Vagina (tissue), 2 donors: ENCODE measurements around the gene HRH2.

ENCODE experiments used
- CTCF ChIP-seq, 3 experiments: fragments of 450-650 bp in 2 of 3; fragments of 200-600 bp in 1 of 3; sonication (generic) in 1 of 3; IDR thresholded peaks; one replicate each; pipeline ENCODE4 v1.5.1; 2017 to 2019; ENCODE audit warnings: antibody characterized with exemption in 3 of 3, mild to moderate bottlenecking in 2 of 3, moderate library complexity in 2 of 3
- POLR2A ChIP-seq, 2 donors: fragments of 450-650 bp; IDR thresholded peaks; one replicate each; pipeline ENCODE4 v1.6.1; 2017; ENCODE audit warnings: antibody characterized with exemption in 2 of 2, mild to moderate bottlenecking in 2 of 2, moderate library complexity in 2 of 2
- POLR2AphosphoS5 ChIP-seq, 2 donors: sonication (generic); formaldehyde crosslinking; IDR thresholded peaks; one replicate each; pipeline ENCODE4 v1.9.0; 2017; ENCODE audit warnings: antibody characterized with exemption in 2 of 2, mild to moderate bottlenecking in 2 of 2, low read depth in 1 of 2; ENCODE audit not compliant: insufficient read depth in 1 of 2

- TF ChIP-seq POLR2A (IDR thresholded peaks at IDR 0.05) (no peak), CTCF (IDR thresholded peaks at IDR 0.05) (no peak), POLR2AphosphoS5 (IDR thresholded peaks at IDR 0.05; ENCODE audit: insufficient read depth in 1 of 2, low read depth in 1 of 2) (no peak)
Measured at GRCh38 chr5:175668006-175668405, 10.1 kb downstream of the HRH2 start.
